Measurements from ENCODE around the gene ARAP2. TPM values are rescaled to one million over a fixed set of nuclear protein-coding genes. Genes with fewer than 3 reads are reported as not detected.

Gene ARAP2
- total and polyA plus RNA-seq, 2 of the 13 experiments (the other 11 are each of a cell fraction or from before 2014, with no cell fraction given): 0.37 to 1.4 TPM

- H3K9ac ChIP-seq (ENCODE audit: insufficient read depth, low read depth, low read length): no peak overlapping the region
- no peak overlapping the region for H3K27ac ChIP-seq (ENCODE audit: extremely low read length, insufficient read depth, low read length)
- CTCF ChIA-PET (ENCODE audit: low intra/inter-chr PET ratio, low total read pairs): no interaction called here
- TF ChIP-seq ZBTB10 (CRISPR knock-in tag; IDR thresholded peaks at IDR 0.05; ENCODE audit: borderline replicate concordance) (no peak), SMAD1 (CRISPR knock-in tag; IDR thresholded peaks at IDR 0.05; ENCODE audit: borderline replicate concordance, low read depth) (no peak), TARDBP (CRISPR knock-in tag; IDR thresholded peaks at IDR 0.05) (no peak), ZNF557 (CRISPR knock-in tag; IDR thresholded peaks at IDR 0.05) (no peak), RNF219 (CRISPR knock-in tag; IDR thresholded peaks at IDR 0.05) (no peak), HDAC1 (CRISPR knock-in tag; IDR thresholded peaks at IDR 0.05) (no peak)
- TF ChIP-seq, protein P1, sequence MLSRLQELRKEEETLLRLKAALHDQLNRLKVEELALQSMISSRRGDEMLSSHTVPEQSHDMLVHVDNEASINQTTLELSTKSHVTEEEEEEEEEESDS (CRISPR knock-in tag; IDR thresholded peaks at IDR 0.05; ENCODE audit: borderline replicate concordance): no peak
- H3K79me2 ChIP-seq (ENCODE audit: insufficient read depth, low read length): no peaks in the 10 kb centered on the region
- POLR2A ChIA-PET: no interaction called here
- FAIRE-seq (no peak), DNase-seq (ENCODE audit: low spot score) (no peak), ATAC-seq (no peak)
- no peak overlapping the region for H3K4me2 ChIP-seq (ENCODE audit: low read depth, low read length)
- H2AFZ ChIP-seq (ENCODE audit: low read length): no peak overlapping the region
- H3K4me3 ChIP-seq (replicated peaks in 1 of 3; ENCODE audit: insufficient read depth in 1 of 3, low read depth in 2 of 3, low read length in 3 of 3): no peak overlapping the region
- 50% methylated on average over 2 of the region's 2 CpGs for WGBS (ENCODE audit: low lambda C conversion rate)
- intact Hi-C loops (cut with micrococcal nuclease; ENCODE audit: unreplicated experiment) (no loop called here), in situ Hi-C loops (cut with HindIII; ENCODE audit: extremely low pct_ligation_motif_present, low pct_unique_long_range_greater_than_20kb) (no loop called here)
- H3K4me1 ChIP-seq (ENCODE audit: insufficient read depth, low read length): no peaks in the 10 kb centered on the region
- no TSS peak for BruUV-seq (replicated peaks)
- H3K27me3 ChIP-seq (ENCODE audit: control insufficient read depth in 1 of 2, insufficient read depth in 2 of 2, low read length in 2 of 2): no peaks in the 10 kb centered on the region
- H3K36me3 ChIP-seq (replicated peaks in 1 of 2; ENCODE audit: control insufficient read depth in 1 of 2, insufficient read depth in 2 of 2, low read length in 2 of 2): no peaks in the 10 kb centered on the region
- H4K20me1 ChIP-seq (ENCODE audit: insufficient read depth, low read length): no peaks in the 10 kb centered on the region
- H3K9me3 ChIP-seq (ENCODE audit: low read length): no peaks in the 10 kb centered on the region
Measured at GRCh38 chr4:36283912-36284465, 39.7 kb upstream of the ARAP2 start.
